Breast epithelium (tissue), 4 donors: ENCODE data around the gene DIRAS1. TPM values are rescaled to one million over a fixed set of nuclear protein-coding genes. Genes with fewer than 3 reads are reported as not detected.

Experiments used
- DNase-seq, 2 donors: peaks; one replicate each; pipeline ENCODE4 v3.0.0-alpha.2; 2019; ENCODE audit warnings: low spot score in 2 of 2
- H3K27ac ChIP-seq, 2 donors: fragments of 200-600 bp; sonication (generic) in 1 of 2; one replicate each; pipeline ENCODE4 v1.5.1; 2016 to 2019; ENCODE audit warnings: mild to moderate bottlenecking in 1 of 2
- H3K27me3 ChIP-seq, 2 donors: fragments of 200-600 bp; sonication (generic) in 1 of 2; one replicate each; pipeline versions ENCODE4 v1.5.1 to v1.6.0; 2017 to 2019; ENCODE audit warnings: control low read depth in 1 of 2, mild to moderate bottlenecking in 1 of 2
- H3K36me3 ChIP-seq: fragments of 200-600 bp; one replicate; pipeline ENCODE4 v1.5.1; 2019
- H3K4me1 ChIP-seq, 2 donors: fragments of 200-600 bp; sonication (generic); one replicate each; pipeline ENCODE4 v1.5.1; 2016 to 2019; ENCODE audit warnings: control low read depth in 1 of 2
- H3K4me3 ChIP-seq, 3 donors: fragments of 200-600 bp; sonication (generic); 1 replicate in 2 of 3; 2 replicates in 1 of 3; pipeline ENCODE4 v1.5.1; 2016 to 2019; ENCODE audit warnings: mild to moderate bottlenecking in 3 of 3, moderate library complexity in 2 of 3
- H3K9me3 ChIP-seq, 2 donors: fragments of 200-600 bp; sonication (generic) in 1 of 2; one replicate each; pipeline ENCODE4 v1.5.1; 2016 to 2019; ENCODE audit warnings: control low read depth in 1 of 2
- POLR2A ChIP-seq: fragments of 450-650 bp; IDR thresholded peaks from one replicate; pipeline ENCODE4 v1.6.1; 2016; ENCODE audit warnings: antibody characterized with exemption, mild to moderate bottlenecking, moderate library complexity
- POLR2AphosphoS5 ChIP-seq, 3 donors: sonication (generic); formaldehyde crosslinking; IDR thresholded peaks; one replicate each; pipeline ENCODE4 v1.6.1; 2017; ENCODE audit warnings: antibody characterized with exemption in 3 of 3
- intact Hi-C: fragments of 100-400 bp; cut with DNase I; formaldehyde crosslinking; loops from one replicate; pipeline ENCODE4 v1.15.1; 2023; ENCODE audit warnings: low total_unique reads
- total RNA-seq, 3 donors: library from RNA; depleted of rRNA; stranded (reverse); fragments of >200 nt; gene quantifications; one replicate each; pipeline ENCODE4 v1.1.0, GENCODE V29; 2016
- TF ChIP-seq, protein P1 (sequence below), 3 donors: fragments of 450-650 bp; IDR thresholded peaks; one replicate each; pipeline ENCODE4 v1.5.1; 2016 to 2017; ENCODE audit warnings: antibody characterized with exemption in 3 of 3, mild to moderate bottlenecking in 3 of 3, moderate library complexity in 3 of 3

Gene DIRAS1
- total RNA-seq, 3 donors from 2014 or later = 0.64 to 3.7 (median 3.6) TPM

DNA sequence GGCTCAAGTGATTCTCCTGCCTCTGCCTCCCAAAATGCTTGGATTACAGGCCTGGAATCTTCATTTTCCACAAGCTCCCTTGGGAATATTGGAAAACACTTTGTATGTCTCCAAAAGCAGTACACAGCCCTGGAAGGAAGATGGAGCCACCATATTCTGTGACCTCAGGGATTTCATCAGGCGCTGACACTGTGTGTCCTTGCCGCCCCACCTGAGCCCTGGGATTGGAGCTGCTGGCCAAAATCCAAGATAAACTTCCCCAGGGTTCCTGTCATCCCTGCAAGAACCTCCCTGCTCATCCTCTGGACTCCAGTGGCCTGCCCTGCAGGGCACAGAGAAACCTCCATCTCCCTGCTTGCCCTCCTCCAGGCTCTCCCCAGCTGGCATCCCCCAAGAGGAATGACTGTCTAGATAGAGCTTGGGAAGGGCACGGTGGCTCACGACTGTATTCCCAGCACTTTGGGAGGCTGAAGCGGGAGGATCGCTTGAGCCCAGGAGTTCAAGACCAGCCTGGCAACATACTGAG, 17.4 kb downstream of the DIRAS1 start:
- H3K27me3 ChIP-seq = no peaks in the 10 kb centered on the region
- H3K9me3 ChIP-seq = no peaks in the 10 kb centered on the region
- no peak for DNase-seq
- H3K36me3 ChIP-seq = no peaks in the 10 kb centered on the region
- intact Hi-C loops = no loop called here
- H3K4me1 ChIP-seq = no peaks in the 10 kb centered on the region
- no peak overlapping the region for H3K27ac ChIP-seq
- H3K4me3 ChIP-seq = no peak overlapping the region
- TF ChIP-seq, protein P1, sequence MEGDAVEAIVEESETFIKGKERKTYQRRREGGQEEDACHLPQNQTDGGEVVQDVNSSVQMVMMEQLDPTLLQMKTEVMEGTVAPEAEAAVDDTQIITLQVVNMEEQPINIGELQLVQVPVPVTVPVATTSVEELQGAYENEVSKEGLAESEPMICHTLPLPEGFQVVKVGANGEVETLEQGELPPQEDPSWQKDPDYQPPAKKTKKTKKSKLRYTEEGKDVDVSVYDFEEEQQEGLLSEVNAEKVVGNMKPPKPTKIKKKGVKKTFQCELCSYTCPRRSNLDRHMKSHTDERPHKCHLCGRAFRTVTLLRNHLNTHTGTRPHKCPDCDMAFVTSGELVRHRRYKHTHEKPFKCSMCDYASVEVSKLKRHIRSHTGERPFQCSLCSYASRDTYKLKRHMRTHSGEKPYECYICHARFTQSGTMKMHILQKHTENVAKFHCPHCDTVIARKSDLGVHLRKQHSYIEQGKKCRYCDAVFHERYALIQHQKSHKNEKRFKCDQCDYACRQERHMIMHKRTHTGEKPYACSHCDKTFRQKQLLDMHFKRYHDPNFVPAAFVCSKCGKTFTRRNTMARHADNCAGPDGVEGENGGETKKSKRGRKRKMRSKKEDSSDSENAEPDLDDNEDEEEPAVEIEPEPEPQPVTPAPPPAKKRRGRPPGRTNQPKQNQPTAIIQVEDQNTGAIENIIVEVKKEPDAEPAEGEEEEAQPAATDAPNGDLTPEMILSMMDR (IDR thresholded peaks at IDR 0.05) = no peak
- TF ChIP-seq POLR2A (no peak), POLR2AphosphoS5 (IDR thresholded peaks at IDR 0.05) (no peak)

DNA sequence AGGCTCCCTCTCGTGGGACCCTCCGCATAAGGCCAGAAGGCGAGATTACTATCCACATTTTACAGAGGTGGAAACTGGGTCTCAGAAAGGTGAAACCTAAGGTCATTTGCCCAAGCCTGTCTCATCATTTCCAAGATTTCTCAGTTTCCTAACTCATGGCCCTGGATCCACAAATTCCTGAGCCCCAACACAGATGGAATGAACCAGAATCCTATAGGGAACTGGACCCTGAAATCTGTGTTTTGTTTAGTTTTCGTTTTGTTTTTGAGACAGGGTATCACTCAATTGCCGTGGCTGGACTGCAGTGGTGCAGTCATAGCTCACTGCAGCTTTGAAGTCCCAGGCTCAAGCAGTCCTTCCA, 18.1 kb downstream of the DIRAS1 start:
- Histone ChIP-seq H3K36me3 (no peaks in the 10 kb centered on the region), H3K27me3 (no peaks in the 10 kb centered on the region), H3K27ac (peak overlapping the region; percentile 26 to 48), H3K4me1 (no peaks in the 10 kb centered on the region), H3K4me3 (peak overlapping the region in 2 of 3 donors; percentile 67 to 91), H3K9me3 (no peaks in the 10 kb centered on the region)
- no peak for DNase-seq
- TF ChIP-seq POLR2A (no peak), POLR2AphosphoS5 (IDR thresholded peaks at IDR 0.05) (no peak)
- TF ChIP-seq, protein P1 (IDR thresholded peaks at IDR 0.05) = no peak
- intact Hi-C loops = no loop called here

DNA sequence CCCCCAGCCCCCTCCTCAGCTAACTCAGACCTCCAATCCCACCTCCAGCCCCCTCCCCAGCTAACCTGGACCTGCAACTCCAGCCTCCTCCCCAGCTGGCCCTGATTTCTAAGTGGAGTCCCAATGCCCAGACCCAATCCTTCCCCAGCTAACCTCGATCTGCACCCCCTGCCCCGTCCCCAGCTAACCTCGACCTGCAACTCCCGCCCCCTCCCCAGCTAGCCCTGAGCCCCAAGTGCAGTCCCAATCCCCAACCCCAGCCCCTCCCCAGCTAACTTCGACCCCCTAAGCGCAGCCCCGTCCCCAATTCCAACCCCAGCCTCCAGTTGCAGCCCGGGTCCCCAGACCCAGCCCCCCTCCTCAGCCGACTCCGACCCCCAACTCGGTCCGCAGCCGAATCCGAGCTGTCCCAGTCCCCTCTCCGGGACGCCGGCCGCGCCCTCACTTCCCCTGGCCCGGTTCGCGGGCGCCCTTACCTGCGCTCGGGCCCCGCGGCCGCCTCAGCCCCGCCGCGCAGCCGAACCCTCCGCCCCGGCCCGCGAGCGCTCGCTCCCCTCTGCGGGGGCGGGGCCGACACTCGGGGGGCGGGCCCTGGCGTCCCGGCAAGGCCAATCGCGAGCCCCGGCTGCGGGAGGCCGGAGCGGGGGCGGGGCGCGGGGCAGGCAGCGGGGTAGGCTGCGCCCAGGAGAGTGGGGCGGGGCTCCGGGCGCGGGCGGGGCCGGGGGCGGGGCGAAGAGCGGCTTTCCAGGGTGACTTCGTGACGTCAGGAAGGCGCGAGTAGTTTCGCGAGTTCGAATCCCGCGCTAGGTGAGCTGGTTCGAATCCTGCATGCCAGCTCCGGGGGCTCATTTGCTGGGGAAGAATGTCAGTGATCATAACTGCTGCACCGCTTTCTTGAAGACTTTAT, 18.7 kb downstream of the DIRAS1 start, which contains the start of gene GNG7:
GNG7 (minus strand) TSS at position 525 of the 907 bp plus-strand sequence. CDS start 182,006 bp downstream, outside the sequence.
- Histone ChIP-seq H3K9me3 (no peaks in the 10 kb centered on the region), H3K4me1 (no peaks in the 10 kb centered on the region), H3K4me3 (peak within 1 kb of the TSS; percentile 43 to 91 (median 67)), H3K27me3 (no peaks in the 10 kb centered on the region), H3K36me3 (no peaks in the 10 kb centered on the region), H3K27ac (peak within 1 kb of the TSS; percentile 63 to 77)
- intact Hi-C loops = no loop called here
- peak; percentile 95 for DNase-seq
- TF ChIP-seq POLR2AphosphoS5 (IDR thresholded peaks at IDR 0.05) (no peak), POLR2A (no peak)
- TF ChIP-seq, protein P1 (IDR thresholded peaks at IDR 0.05) = no peak

DNA sequence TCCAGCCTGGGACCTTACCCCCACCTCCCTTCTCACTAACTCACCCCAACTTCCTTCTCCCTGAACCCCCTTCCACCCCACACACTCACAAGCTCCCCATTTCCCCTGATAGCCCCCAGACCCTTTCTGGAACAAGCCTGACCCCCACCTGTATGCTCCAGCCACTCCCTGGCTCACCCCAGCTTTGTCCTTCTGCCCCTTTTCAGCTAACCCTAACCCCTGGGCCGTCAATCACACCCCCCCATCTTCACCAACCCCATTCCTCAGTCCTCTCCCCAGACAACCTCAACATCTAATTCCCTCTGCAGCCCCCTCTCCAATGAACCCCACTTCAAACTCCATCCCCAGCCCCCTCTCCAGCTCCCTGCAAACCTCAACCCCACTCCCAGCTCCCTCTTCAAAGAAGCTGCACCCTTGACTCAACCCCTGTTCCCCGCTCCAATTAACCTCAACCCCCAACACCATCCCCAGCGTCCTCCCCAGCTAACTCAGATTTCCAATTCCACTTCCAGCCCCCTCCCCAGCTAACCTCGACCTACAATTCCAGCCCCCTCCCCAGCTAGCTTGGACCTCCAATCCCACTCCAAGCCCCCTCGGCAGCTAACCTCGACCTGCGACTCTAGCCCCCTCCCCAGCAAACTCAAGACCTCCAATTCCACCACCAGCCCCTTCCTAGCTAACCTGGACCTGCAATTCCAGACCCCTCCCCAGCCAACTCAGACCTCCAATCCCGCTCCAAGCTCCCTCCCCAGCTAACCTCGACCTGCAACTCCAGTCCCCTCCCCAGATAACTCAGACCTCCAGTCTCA, 19.6 kb downstream of the DIRAS1 start:
- Histone ChIP-seq H3K4me3 (peak overlapping the region in 2 of 3 donors; percentile 67 to 91), H3K9me3 (no peaks in the 10 kb centered on the region), H3K36me3 (no peaks in the 10 kb centered on the region), H3K4me1 (no peaks in the 10 kb centered on the region), H3K27ac (peak overlapping the region; percentile 63 to 77), H3K27me3 (no peaks in the 10 kb centered on the region)
- DNase-seq = no peak
- intact Hi-C loops = no loop called here
- TF ChIP-seq POLR2AphosphoS5 (IDR thresholded peaks at IDR 0.05) (no peak), POLR2A (no peak)
- TF ChIP-seq, protein P1 (IDR thresholded peaks at IDR 0.05) = no peak
